OCI-M1 (cell line): ENCODE measurements around the gene NAV2.

Source experiments
- DNase-seq: peaks from one replicate; lab custom pipeline; 2025; lab: John Stamatoyannopoulos, UW

The NAV2 gene, protein sequence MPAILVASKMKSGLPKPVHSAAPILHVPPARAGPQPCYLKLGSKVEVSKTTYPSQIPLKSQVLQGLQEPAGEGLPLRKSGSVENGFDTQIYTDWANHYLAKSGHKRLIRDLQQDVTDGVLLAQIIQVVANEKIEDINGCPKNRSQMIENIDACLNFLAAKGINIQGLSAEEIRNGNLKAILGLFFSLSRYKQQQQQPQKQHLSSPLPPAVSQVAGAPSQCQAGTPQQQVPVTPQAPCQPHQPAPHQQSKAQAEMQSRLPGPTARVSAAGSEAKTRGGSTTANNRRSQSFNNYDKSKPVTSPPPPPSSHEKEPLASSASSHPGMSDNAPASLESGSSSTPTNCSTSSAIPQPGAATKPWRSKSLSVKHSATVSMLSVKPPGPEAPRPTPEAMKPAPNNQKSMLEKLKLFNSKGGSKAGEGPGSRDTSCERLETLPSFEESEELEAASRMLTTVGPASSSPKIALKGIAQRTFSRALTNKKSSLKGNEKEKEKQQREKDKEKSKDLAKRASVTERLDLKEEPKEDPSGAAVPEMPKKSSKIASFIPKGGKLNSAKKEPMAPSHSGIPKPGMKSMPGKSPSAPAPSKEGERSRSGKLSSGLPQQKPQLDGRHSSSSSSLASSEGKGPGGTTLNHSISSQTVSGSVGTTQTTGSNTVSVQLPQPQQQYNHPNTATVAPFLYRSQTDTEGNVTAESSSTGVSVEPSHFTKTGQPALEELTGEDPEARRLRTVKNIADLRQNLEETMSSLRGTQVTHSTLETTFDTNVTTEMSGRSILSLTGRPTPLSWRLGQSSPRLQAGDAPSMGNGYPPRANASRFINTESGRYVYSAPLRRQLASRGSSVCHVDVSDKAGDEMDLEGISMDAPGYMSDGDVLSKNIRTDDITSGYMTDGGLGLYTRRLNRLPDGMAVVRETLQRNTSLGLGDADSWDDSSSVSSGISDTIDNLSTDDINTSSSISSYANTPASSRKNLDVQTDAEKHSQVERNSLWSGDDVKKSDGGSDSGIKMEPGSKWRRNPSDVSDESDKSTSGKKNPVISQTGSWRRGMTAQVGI (N-terminal part only)

GRCh38 chr11:19712281-19713195 is at the start of gene NAV2:
NAV2 (plus strand) TSS chr11:19712837; CDS start chr11:19713696, 859 bp downstream.
- DNase-seq = peak; percentile 71

DNA sequence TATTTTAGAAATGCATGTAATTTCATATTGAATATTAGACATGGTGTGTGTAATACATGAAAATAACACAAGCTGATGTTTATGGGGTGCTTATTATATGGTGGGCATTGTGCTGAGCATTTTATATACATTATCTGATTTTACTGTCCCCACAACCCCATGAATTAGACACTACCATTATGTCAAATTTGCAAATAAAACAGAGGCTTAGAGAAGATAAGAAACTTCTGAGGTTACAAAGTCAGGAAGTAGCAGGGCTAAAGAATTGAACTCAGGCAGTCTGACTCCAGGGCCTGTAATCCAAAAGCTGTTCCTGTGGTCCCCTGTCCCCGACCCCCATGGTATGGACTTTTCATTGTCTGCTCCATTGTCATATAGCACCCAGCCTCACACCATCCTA is 49.4 kb upstream of the NAV2 start:
- no peak for DNase-seq

- DNase-seq = no peak
Measured at GRCh38 chr11:19664886-19665548, 47.6 kb upstream of the NAV2 start.

DNA sequence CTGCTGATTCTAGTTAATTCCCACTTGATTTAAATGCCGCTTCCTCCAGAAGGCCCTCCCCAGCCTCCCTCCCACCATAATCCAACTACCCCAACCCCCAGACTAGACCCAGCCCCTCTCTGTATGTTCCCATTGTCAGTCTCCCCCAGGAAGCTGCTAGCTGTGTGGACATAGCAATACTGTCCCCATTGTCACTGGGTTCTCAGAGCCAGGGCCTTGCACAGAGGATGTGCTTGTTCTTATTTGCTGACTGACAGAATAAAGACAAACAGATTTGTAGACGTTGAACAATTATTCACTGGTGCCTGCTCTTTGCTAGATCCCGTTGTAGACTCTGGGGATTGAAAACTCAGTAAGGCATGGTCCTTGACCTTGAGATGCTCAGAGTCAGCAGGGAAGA is 45.7 kb upstream of the NAV2 start:
- no peak for DNase-seq

DNA sequence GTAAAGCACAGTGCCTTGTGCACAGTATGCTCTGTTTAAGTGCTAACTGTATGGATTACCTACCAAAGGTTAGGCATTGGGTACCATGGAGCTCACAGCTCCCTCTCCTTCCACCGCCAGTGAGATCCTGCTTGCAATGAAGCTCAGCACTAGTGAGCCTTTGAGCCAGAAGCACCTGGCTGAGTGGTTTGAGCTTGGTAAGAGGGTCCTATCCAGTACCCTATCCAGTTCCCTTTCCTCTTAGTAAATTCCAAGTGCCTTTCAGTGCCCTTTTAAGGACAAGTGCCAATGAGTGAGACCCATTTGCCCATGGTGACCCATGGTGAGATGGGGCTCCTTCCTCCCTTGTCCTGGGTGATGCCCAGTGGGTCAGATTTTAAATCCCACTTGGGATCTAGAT is 43.1 kb upstream of the NAV2 start:
- no peak for DNase-seq

GRCh38 chr11:19670030-19670791 is 42.4 kb upstream of the NAV2 start:
- no peak for DNase-seq

- no peak for DNase-seq
Measured at GRCh38 chr11:19672586-19673206, 39.9 kb upstream of the NAV2 start.

DNA sequence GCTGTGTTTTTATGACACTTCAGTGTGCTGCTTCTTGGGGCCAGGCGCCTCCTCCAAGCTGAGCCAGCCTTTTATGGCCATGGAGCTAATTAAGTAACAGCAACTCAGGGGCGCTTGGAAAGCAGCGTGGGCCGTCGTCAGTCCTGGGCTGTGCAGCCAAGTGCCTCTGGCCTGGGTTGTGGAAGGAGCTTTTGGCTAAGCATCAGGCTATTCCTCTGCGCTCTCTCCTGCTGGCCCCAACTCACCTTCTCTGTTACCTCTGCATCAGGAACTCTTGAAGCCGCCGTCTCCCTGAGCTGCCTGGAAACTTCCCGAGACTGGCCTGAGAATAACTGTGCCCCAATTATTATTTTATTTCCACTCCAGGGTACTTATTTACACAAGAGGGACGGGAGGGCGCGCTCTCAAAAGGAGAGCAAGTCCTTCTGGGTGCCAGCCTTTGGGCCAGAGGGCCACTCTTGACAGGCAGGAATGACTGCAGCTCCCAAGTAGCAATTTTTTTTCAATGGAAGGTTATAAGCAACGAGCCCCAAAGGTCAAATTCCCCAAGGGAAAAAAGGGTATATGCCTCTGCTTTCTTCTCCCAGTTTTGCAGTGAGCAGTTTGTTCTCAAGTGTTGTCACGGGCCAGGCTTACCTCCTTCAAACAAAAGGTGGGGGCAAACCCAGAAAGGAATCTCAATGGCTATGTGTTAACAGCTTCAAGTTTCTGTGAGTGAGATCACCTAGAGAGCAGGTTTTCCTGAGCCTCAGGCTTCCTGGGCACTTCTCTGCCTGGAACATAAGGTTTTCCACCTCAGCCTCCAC is 38.5 kb upstream of the NAV2 start:
- no peak for DNase-seq

DNA sequence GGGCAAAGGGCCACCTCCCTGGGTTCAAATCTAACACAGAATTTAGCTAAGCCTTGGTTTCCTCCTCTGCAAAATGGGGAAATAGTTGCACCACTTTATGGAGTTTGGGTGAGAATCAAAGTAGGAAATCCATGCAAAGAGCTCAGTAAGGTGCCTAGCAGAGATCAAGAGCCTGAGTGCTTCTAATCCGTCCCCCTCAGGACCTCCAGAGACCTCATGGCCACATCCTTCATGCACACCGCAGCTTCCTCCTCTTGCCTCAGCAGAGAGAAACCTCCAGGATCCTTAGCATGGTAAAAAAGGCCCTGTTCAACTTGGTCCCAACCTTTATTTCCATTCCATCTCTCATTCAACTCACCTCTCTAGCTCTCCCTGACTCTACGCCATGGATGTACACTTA is 37.8 kb upstream of the NAV2 start:
- no peak for DNase-seq

GRCh38 chr11:19675397-19675796 is 37.2 kb upstream of the NAV2 start:
- no peak for DNase-seq

GRCh38 chr11:19676475-19677380 is 35.9 kb upstream of the NAV2 start:
- no peak for DNase-seq

DNA sequence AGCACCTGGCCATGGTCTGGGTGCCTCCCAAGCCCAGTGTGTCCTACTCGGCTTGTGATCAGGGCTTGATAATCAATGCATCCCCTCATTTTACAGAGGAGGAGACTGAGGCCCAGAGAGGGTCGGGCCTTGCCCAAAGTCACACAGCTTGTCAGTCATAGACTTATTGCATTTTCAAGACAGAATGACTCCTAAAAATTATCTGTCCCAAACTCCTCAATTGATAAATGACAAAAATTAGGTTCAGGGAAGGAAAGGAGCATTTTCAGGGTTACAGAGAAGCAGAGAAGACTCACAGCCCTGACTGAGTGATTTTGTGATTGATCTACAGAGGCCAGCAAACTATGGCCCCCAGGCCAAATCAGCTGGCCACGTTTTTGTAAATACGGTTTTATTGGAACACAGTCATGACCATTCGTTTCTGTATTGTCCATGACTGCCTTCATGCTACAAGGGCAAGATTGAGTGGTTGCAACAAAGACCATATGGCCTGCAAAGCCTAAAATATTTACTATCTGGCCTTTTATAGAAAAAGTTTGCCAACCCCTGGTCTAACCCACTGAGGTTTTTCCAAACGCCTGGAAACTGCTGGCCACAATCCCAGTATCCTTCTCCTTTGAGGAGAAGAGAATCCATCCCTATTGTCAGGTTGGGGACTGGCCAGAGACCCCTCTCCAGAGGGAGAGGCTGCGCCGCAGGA is 35.1 kb upstream of the NAV2 start:
- no peak for DNase-seq

DNA sequence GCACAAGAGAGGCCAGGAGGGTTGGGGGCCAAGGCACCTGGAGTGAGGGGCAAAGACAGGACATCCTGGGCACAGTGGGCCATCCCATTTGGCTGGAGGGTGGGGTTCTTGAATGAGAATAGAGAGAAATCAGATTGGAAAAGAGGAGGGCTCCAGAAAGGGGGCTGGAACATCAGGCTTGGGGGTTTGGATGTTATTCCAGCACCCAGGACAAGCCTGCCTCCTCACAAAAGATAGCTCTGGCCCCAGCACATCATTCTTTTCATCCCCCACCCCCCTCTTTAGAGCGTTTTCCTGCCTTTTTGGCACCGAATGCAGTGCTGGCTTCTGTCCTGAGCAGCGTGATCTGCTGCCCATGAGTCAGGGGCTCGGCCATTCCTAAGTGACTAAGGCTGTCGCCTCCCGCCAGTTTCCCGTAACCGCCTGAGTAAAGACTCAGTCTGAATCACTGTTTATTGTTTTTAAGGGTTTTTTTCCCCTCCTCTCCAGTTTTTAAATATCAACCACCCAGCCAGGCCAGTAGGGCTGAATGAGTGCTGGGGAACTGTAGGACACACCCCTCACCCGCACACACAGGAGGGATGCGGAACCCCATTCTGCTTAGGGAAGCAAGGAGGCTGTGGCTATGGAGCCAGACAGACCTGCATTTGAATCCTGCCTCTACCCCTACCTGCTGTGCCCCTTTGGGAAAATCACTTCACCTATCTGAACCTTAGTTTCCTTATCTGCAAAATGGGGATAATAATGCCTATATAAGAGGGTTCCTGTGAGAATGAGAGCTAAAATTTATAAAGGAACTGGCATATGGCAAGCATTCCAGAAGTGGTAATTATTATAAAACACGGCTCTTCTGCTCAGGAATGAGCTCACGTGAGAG is 32.4 kb upstream of the NAV2 start:
- DNase-seq = no peak

DNA sequence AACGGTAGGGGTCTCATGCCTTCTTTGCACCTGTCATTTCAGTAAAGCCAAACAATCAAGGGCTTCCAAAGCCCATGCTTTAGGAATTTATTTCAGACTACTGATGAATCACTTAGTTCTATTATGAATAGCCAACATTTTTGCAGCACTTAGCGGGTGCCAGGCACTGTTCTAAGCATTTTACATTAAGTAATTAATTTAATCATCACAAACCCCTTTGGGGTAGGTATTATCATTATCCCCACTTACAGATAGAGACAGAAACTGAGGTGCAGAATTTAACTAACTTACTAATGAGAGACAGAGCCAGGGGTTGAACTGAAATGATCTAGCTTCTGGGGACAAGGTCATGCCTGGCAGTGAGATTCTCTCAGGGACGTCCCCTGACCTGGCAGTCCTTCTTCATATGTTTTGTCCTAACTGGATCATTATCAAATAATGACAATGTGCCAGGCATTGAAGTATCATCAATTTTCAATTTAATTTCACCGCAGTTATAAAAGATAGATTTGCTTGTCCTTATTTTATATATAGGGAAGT is 31.7 kb upstream of the NAV2 start:
- no peak for DNase-seq

GRCh38 chr11:19683141-19683805 is 29.4 kb upstream of the NAV2 start:
- DNase-seq = no peak
